ENCODE measurements around the gene RECQL5.

The RECQL5 gene

GRCh38 chr17:75672011-75672410, 5.1 kb upstream of the RECQL5 start:
- Mint-ChIP-seq H3K4me1 (peaks cover 16% of the 10 kb centered on the region), H3K9me3 (no peaks in the 10 kb centered on the region), H3K4me3 (no peak overlapping the region), H3K27me3 (no peaks in the 10 kb centered on the region), H3K27ac (no peak overlapping the region)
- ATAC-seq: no peak
- no peak for DNase-seq

GRCh38 chr17:75670868-75671267, 3.9 kb upstream of the RECQL5 start:
- Mint-ChIP-seq H3K27ac (no peak overlapping the region), H3K9me3 (no peaks in the 10 kb centered on the region), H3K27me3 (no peaks in the 10 kb centered on the region), H3K4me3 (no peak overlapping the region), H3K4me1 (peaks cover 23% of the 10 kb centered on the region)
- DNase-seq: no peak
- ATAC-seq: no peak

- DNase-seq (no peak), ATAC-seq (no peak)
- peaks cover 33% of the 10 kb centered on the region for H3K4me1 Mint-ChIP-seq
- H3K4me3 Mint-ChIP-seq: no peak overlapping the region
- H3K27ac Mint-ChIP-seq: peak overlapping the region; percentile 10 to 45
- no peaks in the 10 kb centered on the region for H3K27me3 Mint-ChIP-seq
- no peaks in the 10 kb centered on the region for H3K9me3 Mint-ChIP-seq
Observed at GRCh38 chr17:75668489-75668888, 1.5 kb upstream of the RECQL5 start.

DNA sequence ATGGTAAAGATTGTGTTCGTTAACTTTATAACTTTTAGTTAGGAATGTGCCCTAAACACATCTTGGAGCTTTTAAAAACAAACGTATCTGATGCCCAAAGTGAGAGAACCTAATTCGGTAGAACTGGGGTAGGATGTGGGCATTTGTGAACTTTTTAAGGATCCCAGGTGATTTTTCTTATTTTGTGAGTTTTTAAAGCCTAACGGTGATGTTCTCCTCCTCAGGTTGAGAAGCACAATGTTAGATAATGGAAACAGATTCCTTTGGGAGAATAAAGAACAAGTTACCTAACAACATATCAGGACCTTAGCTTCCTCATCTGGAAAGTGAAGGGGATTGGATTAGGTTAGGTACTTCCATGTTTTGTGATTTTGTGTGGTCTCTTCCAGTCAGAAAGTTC, 871 bp upstream of the RECQL5 start:
- no peak overlapping the region for H3K4me3 Mint-ChIP-seq
- DNase-seq (no peak), ATAC-seq (no peak)
- peaks cover 33% of the 10 kb centered on the region for H3K4me1 Mint-ChIP-seq
- no peaks in the 10 kb centered on the region for H3K27me3 Mint-ChIP-seq
- H3K27ac Mint-ChIP-seq: no peak overlapping the region
- no peaks in the 10 kb centered on the region for H3K9me3 Mint-ChIP-seq

DNA sequence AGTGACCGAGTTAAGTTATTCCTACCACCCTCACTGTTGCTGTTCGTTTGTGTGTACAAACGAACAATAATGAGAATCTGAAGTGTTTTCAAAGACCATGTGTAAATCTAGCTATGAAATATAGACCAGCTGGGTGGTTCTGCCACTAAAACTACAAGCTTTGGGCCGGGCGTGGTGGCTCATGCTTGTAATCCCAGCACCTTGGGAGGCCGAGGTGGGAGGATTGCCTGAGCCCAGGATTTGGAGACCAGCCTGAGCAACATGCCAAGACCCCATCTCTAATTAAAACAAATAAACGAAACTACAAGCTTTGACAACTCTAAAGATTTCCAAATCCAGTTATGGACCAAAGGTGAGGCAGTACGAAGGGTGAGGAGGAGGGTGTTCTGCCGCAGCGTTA, 973 bp downstream of the RECQL5 start:
- peak overlapping the region in 1 of 2 donors; percentile 73 for H3K4me3 Mint-ChIP-seq
- H3K4me1 Mint-ChIP-seq: peaks cover 32% of the 10 kb centered on the region
- no peak for ATAC-seq
- peak overlapping the region; percentile 31 to 76 for H3K27ac Mint-ChIP-seq
- H3K27me3 Mint-ChIP-seq: no peaks in the 10 kb centered on the region
- DNase-seq: no peak
- no peaks in the 10 kb centered on the region for H3K9me3 Mint-ChIP-seq

DNA sequence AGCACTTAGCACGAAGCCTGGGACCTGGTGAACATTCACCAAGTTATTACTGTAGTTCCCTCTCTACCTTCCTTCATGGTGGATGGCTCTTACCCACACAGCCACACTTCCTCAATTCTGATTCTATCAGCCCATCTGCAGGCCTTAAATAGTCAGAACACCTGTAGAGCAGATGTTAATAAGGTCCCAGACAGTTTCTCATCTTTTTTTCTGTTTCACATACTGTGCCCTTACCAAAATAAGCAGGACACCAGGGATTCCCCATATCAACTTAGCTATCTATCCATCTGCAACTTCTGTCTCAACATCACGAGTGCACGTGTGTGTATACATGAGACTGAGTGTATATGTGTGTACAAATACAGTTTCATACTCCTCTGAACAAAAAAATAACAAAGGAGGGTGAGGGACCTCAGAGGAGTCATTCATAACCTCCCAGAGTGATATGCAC, 2.8 kb downstream of the RECQL5 start:
- no peak overlapping the region for H3K27ac Mint-ChIP-seq
- H3K4me1 Mint-ChIP-seq: peaks cover 25% of the 10 kb centered on the region
- H3K4me3 Mint-ChIP-seq: no peak overlapping the region
- no peaks in the 10 kb centered on the region for H3K9me3 Mint-ChIP-seq
- ATAC-seq (no peak), DNase-seq (no peak)
- H3K27me3 Mint-ChIP-seq: no peaks in the 10 kb centered on the region

DNA sequence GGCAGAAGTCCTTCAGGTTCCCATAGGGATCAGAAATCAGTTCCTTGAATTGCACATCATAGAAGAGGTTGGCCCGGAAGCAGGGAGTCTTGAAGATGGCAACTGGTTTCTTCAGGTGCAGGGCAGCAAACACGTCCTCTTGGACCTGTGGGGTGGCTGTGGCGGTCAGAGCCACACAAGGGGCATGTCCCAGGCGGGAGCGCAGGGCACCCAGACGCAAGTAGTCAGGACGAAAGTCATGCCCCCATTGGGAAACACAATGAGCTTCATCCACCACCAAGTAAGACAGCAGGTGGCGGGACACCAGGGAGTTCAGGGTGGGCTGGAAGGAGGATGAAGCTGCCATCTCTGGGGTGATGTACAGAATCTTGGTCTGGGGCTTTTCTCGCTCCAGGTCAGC, 4.4 kb downstream of the RECQL5 start:
- no peak overlapping the region for H3K4me3 Mint-ChIP-seq
- no peak for ATAC-seq
- H3K9me3 Mint-ChIP-seq: no peaks in the 10 kb centered on the region
- no peak overlapping the region for H3K27ac Mint-ChIP-seq
- H3K4me1 Mint-ChIP-seq: peaks cover 17% of the 10 kb centered on the region
- DNase-seq: no peak
- H3K27me3 Mint-ChIP-seq: no peaks in the 10 kb centered on the region

- Mint-ChIP-seq H3K4me1 (peaks cover 17% of the 10 kb centered on the region), H3K4me3 (no peak overlapping the region), H3K27me3 (no peaks in the 10 kb centered on the region), H3K27ac (peak overlapping the region in 1 of 2 donors; percentile 34), H3K9me3 (no peaks in the 10 kb centered on the region)
- no peak for ATAC-seq
- no peak for DNase-seq
Observed at GRCh38 chr17:75661531-75661930, 5.4 kb downstream of the RECQL5 start.

DNA sequence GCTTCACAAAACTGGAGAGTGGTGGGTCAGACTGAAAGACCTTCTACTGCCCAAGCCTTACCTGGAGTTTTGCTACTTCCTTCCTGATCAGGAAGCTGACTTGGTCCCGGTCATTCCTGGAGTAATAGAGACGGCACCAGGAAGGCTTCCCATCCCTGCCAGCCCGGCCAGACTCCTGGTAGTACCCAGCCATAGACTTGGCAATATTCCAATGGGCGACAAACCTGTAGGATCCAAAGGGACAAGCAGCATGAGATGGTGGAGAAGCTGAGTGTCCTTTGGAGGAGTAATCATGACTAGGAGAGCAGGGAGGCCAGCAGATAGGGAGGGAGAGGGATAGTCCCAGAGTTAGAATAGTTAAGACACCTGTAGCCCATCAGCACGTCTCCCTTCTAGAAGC, 8.7 kb downstream of the RECQL5 start:
- ATAC-seq (no peak), DNase-seq (no peak)
- Mint-ChIP-seq H3K27me3 (no peaks in the 10 kb centered on the region), H3K9me3 (no peaks in the 10 kb centered on the region), H3K27ac (peak overlapping the region in 1 of 2 donors; percentile 19), H3K4me3 (no peak overlapping the region), H3K4me1 (no peaks in the 10 kb centered on the region)

GRCh38 chr17:75654176-75654575, 12.8 kb downstream of the RECQL5 start:
- H3K27me3 Mint-ChIP-seq: no peaks in the 10 kb centered on the region
- no peak overlapping the region for H3K4me3 Mint-ChIP-seq
- no peak for DNase-seq
- no peaks in the 10 kb centered on the region for H3K9me3 Mint-ChIP-seq
- H3K27ac Mint-ChIP-seq: no peak overlapping the region
- ATAC-seq: no peak
- peaks cover 8% of the 10 kb centered on the region for H3K4me1 Mint-ChIP-seq

DNA sequence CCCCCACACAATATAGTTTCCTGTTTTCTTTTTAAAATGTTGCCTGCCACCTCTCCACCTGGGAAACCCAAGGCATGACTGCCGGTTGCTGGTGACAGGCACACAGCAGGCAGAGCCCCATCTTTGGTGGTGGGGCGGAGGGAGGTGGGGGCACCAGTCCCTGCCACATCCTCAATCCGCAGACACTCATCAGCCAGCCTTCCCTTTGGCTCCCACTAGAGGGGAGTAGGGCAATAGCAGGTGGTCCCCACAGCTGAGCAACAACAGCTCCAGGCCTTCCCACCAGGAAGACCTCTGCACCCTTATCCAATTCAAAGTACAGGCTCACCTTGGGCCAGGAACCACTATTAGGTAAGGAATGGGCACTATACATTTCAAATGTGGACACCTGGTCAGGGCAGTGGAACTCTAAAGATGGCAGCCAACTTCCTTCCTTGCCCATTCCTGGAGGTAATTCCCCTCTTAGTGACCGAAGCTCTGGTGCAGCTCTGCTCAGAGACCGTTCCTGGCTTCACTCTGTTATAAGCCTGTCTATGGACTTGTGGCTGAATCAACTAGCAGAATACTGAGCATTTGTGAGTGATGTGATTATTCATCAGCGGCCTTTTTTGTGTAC, 13.9 kb downstream of the RECQL5 start:
- Mint-ChIP-seq H3K4me3 (no peak overlapping the region), H3K27me3 (no peaks in the 10 kb centered on the region), H3K4me1 (peaks cover 8% of the 10 kb centered on the region), H3K9me3 (no peaks in the 10 kb centered on the region), H3K27ac (peak overlapping the region in 1 of 2 donors; percentile 73)
- DNase-seq (peak in 1 of 2 donors; percentile 43), ATAC-seq (peak; percentile 73)

- Mint-ChIP-seq H3K27ac (peak overlapping the region in 1 of 2 donors; percentile 52), H3K4me3 (peak overlapping the region in 1 of 2 donors; percentile 10), H3K9me3 (no peaks in the 10 kb centered on the region), H3K27me3 (no peaks in the 10 kb centered on the region), H3K4me1 (peaks cover 8% of the 10 kb centered on the region)
- DNase-seq: no peak
- no peak for ATAC-seq
Observed at GRCh38 chr17:75652341-75652740, 14.6 kb downstream of the RECQL5 start.

GRCh38 chr17:75650874-75651273, 16.1 kb downstream of the RECQL5 start:
- Mint-ChIP-seq H3K4me1 (peaks cover 18% of the 10 kb centered on the region), H3K27ac (no peak overlapping the region), H3K9me3 (no peaks in the 10 kb centered on the region), H3K27me3 (no peaks in the 10 kb centered on the region), H3K4me3 (no peak overlapping the region)
- no peak for DNase-seq
- ATAC-seq: no peak

GRCh38 chr17:75649687-75650086, 17.3 kb downstream of the RECQL5 start:
- no peaks in the 10 kb centered on the region for H3K27me3 Mint-ChIP-seq
- H3K4me1 Mint-ChIP-seq: peaks cover 21% of the 10 kb centered on the region
- DNase-seq (no peak), ATAC-seq (no peak)
- no peak overlapping the region for H3K27ac Mint-ChIP-seq
- H3K9me3 Mint-ChIP-seq: no peaks in the 10 kb centered on the region
- H3K4me3 Mint-ChIP-seq: no peak overlapping the region

- Mint-ChIP-seq H3K27ac (peak overlapping the region in 1 of 2 donors; percentile 55), H3K4me1 (peaks cover 19% of the 10 kb centered on the region), H3K9me3 (no peaks in the 10 kb centered on the region), H3K27me3 (no peaks in the 10 kb centered on the region), H3K4me3 (no peak overlapping the region)
- DNase-seq (no peak), ATAC-seq (no peak)
Observed at GRCh38 chr17:75647921-75648320, 19.0 kb downstream of the RECQL5 start.

- H3K4me1 Mint-ChIP-seq: peaks cover 13% of the 10 kb centered on the region
- H3K27ac Mint-ChIP-seq: no peak overlapping the region
- no peak overlapping the region for H3K4me3 Mint-ChIP-seq
- ATAC-seq (no peak), DNase-seq (no peak)
- no peaks in the 10 kb centered on the region for H3K27me3 Mint-ChIP-seq
- no peaks in the 10 kb centered on the region for H3K9me3 Mint-ChIP-seq
Observed at GRCh38 chr17:75647061-75647460, 19.9 kb downstream of the RECQL5 start.

DNA sequence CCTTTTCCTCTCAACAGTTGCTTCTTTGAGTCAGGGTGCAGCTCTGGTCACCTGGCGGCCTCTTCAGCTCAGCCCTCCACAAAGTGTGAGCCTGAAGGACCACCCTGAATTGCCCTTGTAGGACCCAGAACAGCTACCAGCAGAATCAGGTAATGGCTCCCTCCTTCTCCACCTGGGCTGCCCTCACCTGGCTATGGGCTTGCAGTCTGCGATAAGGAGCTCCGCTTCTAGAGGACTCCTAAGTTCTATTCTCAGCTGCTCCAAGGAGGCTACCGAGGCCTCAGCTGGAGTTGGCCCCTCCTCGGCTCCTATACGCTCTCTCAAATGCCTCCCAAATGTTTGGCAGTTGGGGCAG, 20.3 kb downstream of the RECQL5 start:
- Mint-ChIP-seq H3K27me3 (no peaks in the 10 kb centered on the region), H3K4me1 (peaks cover 13% of the 10 kb centered on the region), H3K27ac (no peak overlapping the region), H3K4me3 (no peak overlapping the region), H3K9me3 (no peaks in the 10 kb centered on the region)
- DNase-seq (no peak), ATAC-seq (no peak)

All from stimulated activated naive CD8-positive, alpha-beta T cell treated with anti-CD3 and anti-CD28 coated beads, Interleukin-15, amount 100 ng/mL, for 72 hours (primary cell).